ENCODE results near the gene SPRY2.
"Not testable (repeated sequence)": the region's sequence is repeated elsewhere in the genome, so short reads cannot be mapped to it uniquely, and the experiment has no call there.

The SPRY2 gene

GRCh38 chr13:80362481-80362880 lies 21.6 kb upstream of the SPRY2 start:
- peaks cover 1% of the 10 kb centered on the region for H3K27me3 Mint-ChIP-seq
- H3K4me1 Mint-ChIP-seq: no peaks in the 10 kb centered on the region
- H3K27ac Mint-ChIP-seq: no peak overlapping the region
- no peaks in the 10 kb centered on the region for H3K9me3 Mint-ChIP-seq
- DNase-seq (no peak), ATAC-seq (no peak)
- H3K36me3 Mint-ChIP-seq (ENCODE audit: low read depth): no peaks in the 10 kb centered on the region
- no peak overlapping the region for H3K4me3 Mint-ChIP-seq

GRCh38 chr13:80361883-80362327 lies 21.0 kb upstream of the SPRY2 start:
- Mint-ChIP-seq H3K27me3 (peaks cover 1% of the 10 kb centered on the region), H3K4me1 (no peaks in the 10 kb centered on the region), H3K27ac (no peak overlapping the region), H3K9me3 (no peaks in the 10 kb centered on the region), H3K36me3 (ENCODE audit: low read depth) (no peaks in the 10 kb centered on the region), H3K4me3 (no peak overlapping the region)
- DNase-seq: no peak
- no peak for ATAC-seq

GRCh38 chr13:80361298-80361697 lies 20.4 kb upstream of the SPRY2 start:
- no peaks in the 10 kb centered on the region for H3K36me3 Mint-ChIP-seq (ENCODE audit: low read depth)
- no peaks in the 10 kb centered on the region for H3K4me1 Mint-ChIP-seq
- H3K27me3 Mint-ChIP-seq: peaks cover 1% of the 10 kb centered on the region
- H3K27ac Mint-ChIP-seq: no peak overlapping the region
- ATAC-seq (no peak), DNase-seq (no peak)
- no peaks in the 10 kb centered on the region for H3K9me3 Mint-ChIP-seq
- H3K4me3 Mint-ChIP-seq: no peak overlapping the region

DNA sequence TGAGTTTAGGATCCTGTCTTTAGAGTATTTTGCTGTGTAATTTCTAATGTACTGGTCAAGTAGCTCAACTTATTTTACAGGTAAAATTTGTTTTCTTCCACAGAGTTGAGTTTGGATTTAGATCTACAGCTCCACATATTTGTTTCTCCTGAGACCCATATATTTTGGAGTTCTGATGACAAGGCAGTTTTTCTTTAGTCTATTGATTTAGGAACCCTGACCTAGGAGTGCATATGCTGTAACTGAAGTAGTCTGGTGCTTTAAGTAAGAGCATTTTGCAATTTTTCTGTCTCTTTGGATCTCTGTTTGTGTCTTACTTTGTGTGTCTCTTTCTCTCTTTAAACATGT lies 19.5 kb upstream of the SPRY2 start:
- H3K27me3 Mint-ChIP-seq: peaks cover 1% of the 10 kb centered on the region
- H3K27ac Mint-ChIP-seq: no peak overlapping the region
- H3K36me3 Mint-ChIP-seq (ENCODE audit: low read depth): no peaks in the 10 kb centered on the region
- no peak for ATAC-seq
- H3K4me3 Mint-ChIP-seq: no peak overlapping the region
- DNase-seq: no peak
- no peaks in the 10 kb centered on the region for H3K9me3 Mint-ChIP-seq
- no peaks in the 10 kb centered on the region for H3K4me1 Mint-ChIP-seq

GRCh38 chr13:80359778-80360452 lies 19.0 kb upstream of the SPRY2 start:
- ATAC-seq (no peak), DNase-seq (no peak)
- no peaks in the 10 kb centered on the region for H3K4me1 Mint-ChIP-seq

DNA sequence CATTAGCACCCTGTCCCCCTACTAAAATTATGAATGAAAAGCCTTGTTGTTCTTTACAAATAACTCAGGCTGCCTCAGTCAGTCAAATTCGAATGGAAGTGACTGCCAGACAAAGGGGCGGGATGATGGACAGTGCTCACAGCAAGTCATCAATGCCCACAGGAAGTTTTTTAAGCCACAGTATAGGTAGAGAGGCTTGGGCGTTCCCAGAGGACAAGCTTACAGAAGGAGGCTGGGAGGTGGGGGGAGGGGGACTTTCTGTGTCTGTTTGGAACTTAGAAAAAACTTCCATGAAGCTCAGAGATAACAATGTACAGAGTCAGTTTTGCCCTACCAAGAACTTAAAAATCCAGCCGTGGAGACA lies 18.5 kb upstream of the SPRY2 start:
- Mint-ChIP-seq H3K4me3 (no peak overlapping the region), H3K27ac (no peak overlapping the region), H3K27me3 (peaks cover 1% of the 10 kb centered on the region), H3K9me3 (no peaks in the 10 kb centered on the region), H3K4me1 (no peaks in the 10 kb centered on the region), H3K36me3 (ENCODE audit: low read depth) (no peaks in the 10 kb centered on the region)
- ATAC-seq: no peak
- DNase-seq: no peak

More at GRCh38 chr13:80359778-80360452, 19.0 kb upstream of the SPRY2 start:
- H3K4me3 Mint-ChIP-seq: no peak overlapping the region
- no peaks in the 10 kb centered on the region for H3K9me3 Mint-ChIP-seq
- H3K27me3 Mint-ChIP-seq: peaks cover 1% of the 10 kb centered on the region
- no peaks in the 10 kb centered on the region for H3K36me3 Mint-ChIP-seq (ENCODE audit: low read depth)
- H3K27ac Mint-ChIP-seq: no peak overlapping the region

GRCh38 chr13:80355496-80356094 lies 14.7 kb upstream of the SPRY2 start:
- not testable (repeated sequence) for H3K9me3 Mint-ChIP-seq; DNase-seq; H3K36me3 Mint-ChIP-seq (ENCODE audit: low read depth); ATAC-seq; H3K27ac Mint-ChIP-seq; H3K4me1 Mint-ChIP-seq; H3K4me3 Mint-ChIP-seq; H3K27me3 Mint-ChIP-seq

DNA sequence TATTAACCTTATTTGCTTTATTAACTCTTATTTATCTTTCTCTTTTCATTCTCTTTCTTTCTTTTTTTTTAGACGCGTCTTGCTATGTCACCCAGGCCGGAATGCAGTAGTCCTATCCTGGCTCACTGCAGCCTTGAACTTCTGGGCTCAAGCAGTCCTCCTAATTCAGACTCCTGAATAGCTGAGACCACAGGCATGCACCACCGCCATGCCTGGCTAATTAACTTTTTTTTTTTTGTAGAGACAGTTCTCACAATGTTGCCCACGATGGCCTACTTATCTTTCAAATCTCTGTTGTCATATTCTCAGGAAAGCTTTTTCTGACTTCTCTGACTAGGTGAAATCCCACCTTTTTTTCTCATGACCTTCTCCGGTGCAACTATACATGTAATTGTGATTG lies 7.8 kb upstream of the SPRY2 start:
- Mint-ChIP-seq H3K27me3 (peaks cover 19% of the 10 kb centered on the region), H3K9me3 (peaks cover 5% of the 10 kb centered on the region), H3K27ac (no peak overlapping the region), H3K36me3 (ENCODE audit: low read depth) (no peaks in the 10 kb centered on the region), H3K4me1 (no peaks in the 10 kb centered on the region), H3K4me3 (no peak overlapping the region)
- ATAC-seq: no peak
- no peak for DNase-seq

- Mint-ChIP-seq H3K4me1 (peaks cover 3% of the 10 kb centered on the region), H3K4me3 (no peak overlapping the region), H3K27ac (no peak overlapping the region), H3K36me3 (ENCODE audit: low read depth) (no peaks in the 10 kb centered on the region), H3K9me3 (peaks cover 5% of the 10 kb centered on the region), H3K27me3 (peaks cover 24% of the 10 kb centered on the region)
- DNase-seq (no peak), ATAC-seq (no peak)
Measured at GRCh38 chr13:80348314-80348713, 7.4 kb upstream of the SPRY2 start.

DNA sequence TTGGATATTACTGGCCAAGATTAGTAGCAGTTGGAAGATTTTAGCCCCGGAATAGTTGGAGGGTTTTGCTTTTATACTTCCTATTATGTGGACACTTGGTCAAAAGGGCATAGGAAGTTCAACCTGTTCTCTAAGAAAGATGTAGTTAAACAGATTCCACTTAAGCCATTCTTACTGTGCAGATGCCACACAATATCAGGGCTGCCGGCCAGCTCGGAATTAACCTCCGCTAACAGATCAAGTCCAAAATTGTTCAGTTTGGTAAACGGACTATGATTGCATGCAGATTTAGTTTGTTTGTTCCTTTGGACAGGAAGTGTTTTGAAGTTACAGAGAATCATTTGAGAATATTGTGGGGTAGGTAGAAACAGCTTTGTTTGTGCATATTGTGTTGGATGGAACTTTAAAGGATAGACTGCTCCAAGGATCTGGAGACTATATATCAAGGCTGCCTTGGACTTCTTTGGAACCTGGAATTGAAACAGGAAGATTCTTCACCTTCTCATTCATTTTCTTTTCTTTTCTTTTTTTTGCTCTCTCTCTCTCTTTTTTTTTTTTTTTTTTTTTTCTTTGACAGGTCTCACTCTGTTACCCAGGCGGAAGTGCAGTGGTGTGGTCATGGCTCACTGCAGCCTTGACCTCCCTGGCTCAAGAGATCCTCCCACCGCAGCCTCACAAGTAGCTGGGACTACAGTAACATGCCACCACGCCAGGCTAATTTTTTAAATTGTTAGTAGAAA lies 5.0 kb upstream of the SPRY2 start:
- ATAC-seq (no peak), DNase-seq (no peak)
- Mint-ChIP-seq H3K9me3 (no peaks in the 10 kb centered on the region), H3K4me3 (no peak overlapping the region), H3K27me3 (peaks cover 36% of the 10 kb centered on the region), H3K27ac (no peak overlapping the region), H3K4me1 (peaks cover 16% of the 10 kb centered on the region), H3K36me3 (ENCODE audit: low read depth) (no peaks in the 10 kb centered on the region)

GRCh38 chr13:80344032-80344431 lies 3.1 kb upstream of the SPRY2 start:
- not testable (repeated sequence) for H3K36me3 Mint-ChIP-seq (ENCODE audit: low read depth); DNase-seq; H3K27ac Mint-ChIP-seq; H3K9me3 Mint-ChIP-seq; H3K4me3 Mint-ChIP-seq; ATAC-seq
- H3K4me1 Mint-ChIP-seq: peaks cover 20% of the 10 kb centered on the region
- peaks cover 40% of the 10 kb centered on the region for H3K27me3 Mint-ChIP-seq

DNA sequence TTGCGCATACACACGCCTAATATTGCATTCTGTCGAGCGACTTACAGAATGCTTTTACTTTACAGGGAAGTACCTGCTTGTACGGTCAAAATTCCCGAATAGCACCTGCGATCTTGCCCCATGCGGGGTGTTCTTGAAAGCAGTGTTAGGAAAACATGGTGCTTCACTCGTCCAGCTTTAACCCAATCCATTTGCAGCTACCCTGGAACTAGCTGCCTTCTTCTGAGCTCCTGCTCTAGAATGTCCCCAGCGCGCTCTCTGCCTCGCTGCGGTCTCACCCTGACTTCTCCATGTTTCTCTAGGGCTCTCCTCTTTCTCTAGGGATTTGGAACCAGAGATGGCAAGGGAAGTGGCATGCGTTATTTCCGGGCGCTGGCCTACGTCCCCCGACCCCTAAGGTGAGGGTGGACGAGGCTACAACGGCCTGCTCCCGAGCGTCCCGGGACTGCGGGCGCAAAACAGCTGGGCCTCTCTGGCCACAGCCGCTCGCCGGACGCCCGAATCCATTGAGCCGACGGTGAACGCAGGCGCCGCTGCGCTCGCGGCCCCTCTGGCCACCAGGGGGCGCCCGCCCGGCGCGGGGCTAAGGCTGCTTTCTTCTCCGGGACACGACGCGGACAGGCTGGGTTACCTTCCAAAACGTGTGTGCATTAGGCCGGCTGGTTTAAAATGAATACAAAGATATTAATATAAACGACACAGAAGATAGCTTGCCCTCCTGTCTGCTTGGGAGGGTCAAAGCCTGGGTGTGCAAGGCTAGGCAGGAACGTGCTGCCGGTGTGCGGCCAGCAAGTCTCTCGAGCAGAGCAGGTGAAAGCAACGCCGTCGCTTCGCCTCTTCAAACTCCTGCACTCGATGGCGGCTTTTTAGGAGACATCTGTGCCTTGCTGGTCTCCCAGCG lies 1.8 kb upstream of the SPRY2 start:
- H3K36me3 Mint-ChIP-seq (ENCODE audit: low read depth): no peaks in the 10 kb centered on the region
- H3K4me1 Mint-ChIP-seq: peaks cover 20% of the 10 kb centered on the region
- H3K27me3 Mint-ChIP-seq: peaks cover 38% of the 10 kb centered on the region
- no peak overlapping the region for H3K27ac Mint-ChIP-seq
- DNase-seq (peak; percentile 81), ATAC-seq (peak; percentile 57)
- peak overlapping the region; percentile 69 for H3K4me3 Mint-ChIP-seq
- no peaks in the 10 kb centered on the region for H3K9me3 Mint-ChIP-seq

- ATAC-seq (no peak), DNase-seq (no peak)
- no peak overlapping the region for H3K27ac Mint-ChIP-seq
- peaks cover 20% of the 10 kb centered on the region for H3K4me1 Mint-ChIP-seq
- no peaks in the 10 kb centered on the region for H3K36me3 Mint-ChIP-seq (ENCODE audit: low read depth)
- H3K4me3 Mint-ChIP-seq: peak overlapping the region; percentile 69
- H3K9me3 Mint-ChIP-seq: no peaks in the 10 kb centered on the region
- H3K27me3 Mint-ChIP-seq: peaks cover 38% of the 10 kb centered on the region
Measured at GRCh38 chr13:80341756-80342370, 937 bp upstream of the SPRY2 start.

DNA sequence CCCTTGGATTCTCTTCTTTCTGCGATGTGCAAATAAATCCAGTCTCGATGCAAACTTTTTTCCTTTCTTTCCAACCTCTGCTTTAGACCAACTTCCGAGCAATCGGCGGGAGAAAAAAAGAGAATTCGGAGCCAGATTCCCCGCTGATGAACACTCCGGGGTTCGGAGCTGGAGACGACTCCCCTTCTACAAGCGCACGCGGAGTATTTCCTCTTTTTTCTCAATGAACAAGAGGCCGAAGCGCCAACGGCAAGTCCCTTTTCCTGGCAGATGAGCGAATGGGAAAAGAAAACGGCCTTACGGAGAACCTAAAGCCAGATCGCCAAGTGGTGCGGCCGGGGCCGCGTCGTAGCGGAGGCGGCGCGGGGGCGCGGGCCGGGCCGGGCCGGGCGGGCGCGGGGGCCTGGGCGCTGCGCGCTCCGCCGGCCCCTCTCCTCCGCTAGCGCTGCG lies 250 bp downstream of the SPRY2 start:
- Mint-ChIP-seq H3K9me3 (no peaks in the 10 kb centered on the region), H3K4me3 (no peak overlapping the region), H3K27me3 (peaks cover 32% of the 10 kb centered on the region), H3K4me1 (peaks cover 20% of the 10 kb centered on the region), H3K27ac (no peak overlapping the region), H3K36me3 (ENCODE audit: low read depth) (no peaks in the 10 kb centered on the region)
- ATAC-seq: no peak
- DNase-seq: peak; percentile 20
